Lower lobe of right lung (tissue), 2 donors: Measurements from ENCODE around the gene FAM216A. TPM values are rescaled to one million over a fixed set of nuclear protein-coding genes. Genes with fewer than 3 reads are reported as not detected.

ENCODE experiments used
- ATAC-seq, 2 donors: fragments of 200-7000 bp; cut with Tn5 transposase; one replicate each; pipeline ENCODE4 v1.9.1; 2020 to 2022; ENCODE audit warnings: mild to moderate bottlenecking in 2 of 2, moderate library complexity in 2 of 2
- DNase-seq: peaks from one replicate; pipeline ENCODE4 v3.0.0-alpha.2; 2020
- H3K27ac ChIP-seq: fragments of 200-600 bp; one replicate; pipeline ENCODE4 v1.8.0; 2022
- H3K27me3 ChIP-seq: fragments of 200-600 bp; one replicate; pipeline ENCODE4 v1.8.0; 2022; ENCODE audit warnings: low read depth
- H3K36me3 ChIP-seq: fragments of 200-600 bp; one replicate; pipeline ENCODE4 v1.8.0; 2022; ENCODE audit warnings: mild to moderate bottlenecking
- H3K4me1 ChIP-seq: fragments of 200-600 bp; one replicate; pipeline ENCODE4 v1.8.0; 2022
- H3K4me3 ChIP-seq: fragments of 200-600 bp; one replicate; pipeline ENCODE4 v1.8.0; 2022; ENCODE audit warnings: mild to moderate bottlenecking
- H3K9me3 ChIP-seq: fragments of 200-600 bp; one replicate; pipeline ENCODE4 v1.8.0; 2022
- intact Hi-C: fragments of 100-400 bp; cut with DNase I; formaldehyde crosslinking; loops from one replicate; pipeline ENCODE4 v1.11.0; 2022
- total RNA-seq: library from RNA; stranded (reverse); fragmentation: NEBNext Ultra II Directional; extraction: Animal tissue kit (Norgen Biotek cat#: 25700); gene quantifications from one replicate; pipeline ENCODE4 v1.2.1, GENCODE V29; 2021
- TF ChIP-seq, protein P1 (sequence below): fragments of 200-600 bp; IDR thresholded peaks from one replicate; pipeline ENCODE4 v1.8.0; 2022; ENCODE audit warnings: antibody characterized with exemption, mild to moderate bottlenecking
- donor health status: DM: no; HTN: yes; CAD: no; lungs with severe emphysema.

The FAM216A gene
- total RNA-seq, 1 donor from 2014 or later, result 3.0 TPM

- Histone ChIP-seq H3K9me3 (no peaks in the 10 kb centered on the region), H3K27me3 (no peaks in the 10 kb centered on the region), H3K36me3 (peaks cover 40% of the 10 kb centered on the region), H3K4me1 (peaks cover 14% of the 10 kb centered on the region), H3K4me3 (no peak overlapping the region), H3K27ac (no peak overlapping the region)
- ATAC-seq (no peak), DNase-seq (no peak)
- TF ChIP-seq, protein P1, sequence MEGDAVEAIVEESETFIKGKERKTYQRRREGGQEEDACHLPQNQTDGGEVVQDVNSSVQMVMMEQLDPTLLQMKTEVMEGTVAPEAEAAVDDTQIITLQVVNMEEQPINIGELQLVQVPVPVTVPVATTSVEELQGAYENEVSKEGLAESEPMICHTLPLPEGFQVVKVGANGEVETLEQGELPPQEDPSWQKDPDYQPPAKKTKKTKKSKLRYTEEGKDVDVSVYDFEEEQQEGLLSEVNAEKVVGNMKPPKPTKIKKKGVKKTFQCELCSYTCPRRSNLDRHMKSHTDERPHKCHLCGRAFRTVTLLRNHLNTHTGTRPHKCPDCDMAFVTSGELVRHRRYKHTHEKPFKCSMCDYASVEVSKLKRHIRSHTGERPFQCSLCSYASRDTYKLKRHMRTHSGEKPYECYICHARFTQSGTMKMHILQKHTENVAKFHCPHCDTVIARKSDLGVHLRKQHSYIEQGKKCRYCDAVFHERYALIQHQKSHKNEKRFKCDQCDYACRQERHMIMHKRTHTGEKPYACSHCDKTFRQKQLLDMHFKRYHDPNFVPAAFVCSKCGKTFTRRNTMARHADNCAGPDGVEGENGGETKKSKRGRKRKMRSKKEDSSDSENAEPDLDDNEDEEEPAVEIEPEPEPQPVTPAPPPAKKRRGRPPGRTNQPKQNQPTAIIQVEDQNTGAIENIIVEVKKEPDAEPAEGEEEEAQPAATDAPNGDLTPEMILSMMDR, result no peak
- intact Hi-C loops, result no loop called here
These were observed 64.0 kb downstream of the FAM216A start for GRCh38 chr12:110532644-110533043.

DNA sequence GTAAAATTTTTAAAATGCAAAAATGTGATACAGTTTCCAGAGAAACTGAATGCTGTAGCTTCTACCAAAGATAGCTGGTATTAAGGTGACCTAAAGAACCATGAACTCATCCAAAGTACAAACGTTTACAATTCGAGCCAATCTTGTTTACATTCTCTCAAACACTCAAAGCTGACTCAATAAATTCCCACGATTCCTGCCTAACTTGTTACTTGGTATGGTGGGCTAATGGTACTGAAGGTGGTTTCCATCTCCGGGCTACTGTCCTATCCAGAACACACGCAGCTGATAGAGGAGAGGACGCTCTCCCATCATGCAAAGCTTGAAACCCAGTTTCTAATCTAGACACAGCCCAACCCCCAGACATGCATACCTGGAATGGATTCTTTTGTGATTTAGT is 65.0 kb downstream of the FAM216A start:
- Histone ChIP-seq H3K27me3 (no peaks in the 10 kb centered on the region), H3K4me1 (peaks cover 19% of the 10 kb centered on the region), H3K27ac (no peak overlapping the region), H3K9me3 (no peaks in the 10 kb centered on the region), H3K36me3 (peaks cover 50% of the 10 kb centered on the region), H3K4me3 (no peak overlapping the region)
- DNase-seq, result no peak
- no peak for ATAC-seq
- TF ChIP-seq, protein P1, result no peak
- intact Hi-C loops, result no loop called here

DNA sequence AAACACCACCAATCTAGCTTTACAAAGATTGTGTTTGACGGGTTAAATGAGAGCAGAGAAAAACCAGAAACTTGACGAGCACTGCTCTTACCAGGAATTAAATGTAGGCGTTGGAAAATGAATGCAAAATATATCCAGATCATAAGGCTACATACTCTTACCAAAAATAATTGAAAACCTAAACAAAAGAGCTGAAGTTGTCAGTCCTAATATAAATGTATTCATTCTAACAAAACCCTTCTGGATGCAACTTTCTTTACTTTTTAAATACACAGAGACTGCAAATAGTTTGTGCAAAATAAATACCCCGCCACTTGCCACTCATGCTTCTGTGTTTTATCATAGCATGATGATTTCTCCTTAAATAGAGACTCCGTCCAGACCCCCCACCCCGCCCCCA is 66.2 kb downstream of the FAM216A start:
- Histone ChIP-seq H3K4me1 (peaks cover 19% of the 10 kb centered on the region), H3K4me3 (no peak overlapping the region), H3K9me3 (no peaks in the 10 kb centered on the region), H3K27me3 (no peaks in the 10 kb centered on the region), H3K27ac (no peak overlapping the region), H3K36me3 (peaks cover 62% of the 10 kb centered on the region)
- ATAC-seq (no peak), DNase-seq (no peak)
- intact Hi-C loops, result no loop called here
- TF ChIP-seq, protein P1, result no peak

GRCh38 chr12:110536834-110537604 is 68.4 kb downstream of the FAM216A start:
- DNase-seq (no peak), ATAC-seq (peak in 1 of 2 donors; percentile 49)
- intact Hi-C loops, result no loop called here
- Histone ChIP-seq H3K4me1 (peaks cover 13% of the 10 kb centered on the region), H3K4me3 (no peak overlapping the region), H3K27ac (peak overlapping the region; percentile 9), H3K36me3 (peaks cover 62% of the 10 kb centered on the region), H3K27me3 (no peaks in the 10 kb centered on the region), H3K9me3 (no peaks in the 10 kb centered on the region)
- TF ChIP-seq, protein P1, result no peak

GRCh38 chr12:110537605-110538409 is 69.2 kb downstream of the FAM216A start:
- peaks cover 57% of the 10 kb centered on the region for H3K36me3 ChIP-seq
- ATAC-seq (peak; percentile 81 to 88), DNase-seq (peak; percentile 76)
- H3K27ac ChIP-seq, result peak overlapping the region; percentile 2
- TF ChIP-seq, protein P1, result no peak
- H3K4me1 ChIP-seq, result peaks cover 21% of the 10 kb centered on the region
- H3K9me3 ChIP-seq, result no peaks in the 10 kb centered on the region
- H3K4me3 ChIP-seq, result no peak overlapping the region
- intact Hi-C loops, result no loop called here
- H3K27me3 ChIP-seq, result no peaks in the 10 kb centered on the region
